HG03354 (cell line): Measurements from ENCODE around the gene ATE1.
"Not testable (repeated sequence)": the region's sequence is repeated elsewhere in the genome, so short reads cannot be mapped to it uniquely, and the experiment has no call there.

Experiments
- ATAC-seq: cut with Tn5 transposase; IDR thresholded peaks from one replicate; pipeline ENCODE4 v1.9.1; 2021; ENCODE audit warnings: mild to moderate bottlenecking; ENCODE audit not compliant: unreplicated experiment, poor library complexity, severe bottlenecking

Gene ATE1

DNA sequence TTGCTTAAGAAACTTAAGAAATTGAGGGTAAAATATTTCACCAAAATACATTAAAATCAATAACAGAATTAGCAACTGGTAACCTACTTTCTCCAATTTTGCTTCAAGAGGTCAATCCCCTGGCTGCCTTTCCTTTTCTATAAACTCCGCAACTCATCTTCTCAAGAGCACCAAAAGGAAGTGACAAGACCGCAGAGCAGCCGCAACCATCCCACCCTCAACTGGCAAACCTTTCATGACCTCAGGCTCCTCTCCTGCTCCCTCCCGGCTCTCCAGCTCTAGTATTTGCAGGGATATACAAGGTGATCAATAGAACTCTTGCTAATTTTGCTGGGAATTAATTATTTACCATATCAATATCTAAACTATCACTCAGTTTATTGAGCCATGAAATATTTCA, 88.9 kb downstream of the ATE1 start:
- no peak for ATAC-seq

DNA sequence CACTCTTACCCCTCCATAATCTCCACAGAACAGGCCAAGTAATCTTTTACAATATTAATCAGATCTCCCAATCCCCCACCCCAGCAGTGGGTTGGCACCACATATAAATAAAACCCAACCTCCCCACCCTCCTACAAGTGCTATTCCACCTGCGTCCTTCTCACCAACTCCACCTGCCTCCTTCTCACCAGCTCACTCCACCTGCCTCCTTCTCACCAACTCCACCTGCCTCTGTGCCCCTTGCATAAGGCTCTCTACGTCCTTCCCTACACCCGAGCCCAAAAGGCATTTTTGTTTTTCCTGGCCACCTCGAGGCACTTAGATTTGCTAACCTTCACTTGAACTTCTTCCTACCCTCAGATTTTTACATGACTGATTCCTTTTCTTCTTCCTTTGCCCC, 89.7 kb downstream of the ATE1 start:
- ATAC-seq: no peak

DNA sequence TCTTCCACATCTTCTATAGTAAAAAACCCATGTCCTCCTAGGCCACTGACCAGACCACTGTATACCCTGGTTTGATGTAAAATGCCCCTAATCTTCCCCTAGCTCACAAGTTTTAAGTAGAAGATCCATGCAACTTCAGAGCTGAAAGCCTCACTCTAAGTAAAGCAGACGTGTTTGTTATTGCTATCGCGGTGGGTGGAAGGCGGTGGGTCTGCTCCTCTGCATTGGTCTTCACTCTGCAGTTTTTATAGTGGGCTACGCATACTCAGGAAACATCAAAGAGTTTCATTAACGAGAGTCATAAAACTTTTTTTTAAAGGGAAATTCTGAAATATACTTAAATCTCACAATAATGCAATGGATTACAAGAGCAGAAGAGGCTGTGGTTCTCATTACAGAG, 91.7 kb downstream of the ATE1 start:
- no peak for ATAC-seq

- ATAC-seq: no peak
These were observed 92.5 kb downstream of the ATE1 start for GRCh38 chr10:121835376-121835775.

- ATAC-seq: no peak
These were observed 93.1 kb downstream of the ATE1 start for GRCh38 chr10:121834757-121835156.

DNA sequence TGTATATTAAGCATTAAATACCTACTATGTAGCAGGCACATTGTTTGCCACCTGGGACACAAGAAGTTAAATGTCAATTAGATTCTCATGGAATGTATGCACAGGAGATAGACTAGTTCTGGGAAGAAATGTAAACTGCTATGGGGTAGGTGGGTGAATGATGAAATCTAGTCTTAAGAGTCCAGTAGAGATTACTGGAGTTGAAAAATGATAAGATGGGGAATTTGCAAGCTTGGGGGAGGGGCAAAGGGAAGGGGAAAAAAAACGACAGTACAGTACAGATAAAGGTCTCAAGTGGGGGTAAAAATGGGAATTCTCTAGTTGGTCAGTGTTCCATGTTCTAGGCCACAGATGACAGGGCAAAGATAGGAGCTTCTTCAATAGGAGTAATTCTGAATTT, 94.4 kb downstream of the ATE1 start:
- ATAC-seq: no peak

DNA sequence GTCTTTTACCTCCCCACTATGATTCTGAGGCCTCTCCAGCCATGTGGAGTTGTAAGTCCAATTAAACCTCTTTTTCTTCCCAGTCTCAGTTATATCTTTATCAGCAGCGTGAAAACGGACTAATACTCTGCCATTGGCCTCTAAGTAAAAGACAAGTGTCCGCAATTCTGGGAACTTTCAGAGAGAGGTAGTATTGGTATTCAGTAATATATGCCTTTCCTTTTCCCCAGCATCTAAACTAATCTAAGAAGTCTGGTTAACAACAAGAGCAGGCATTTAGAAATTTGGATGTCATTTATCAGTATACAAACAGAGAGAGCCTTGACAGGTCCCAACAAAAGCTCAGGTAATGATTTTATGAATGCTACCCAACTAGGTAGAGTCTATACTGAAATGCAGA, 95.2 kb downstream of the ATE1 start:
- ATAC-seq: no peak

- ATAC-seq: no peak
These were observed 96.1 kb downstream of the ATE1 start for GRCh38 chr10:121831777-121832176.

DNA sequence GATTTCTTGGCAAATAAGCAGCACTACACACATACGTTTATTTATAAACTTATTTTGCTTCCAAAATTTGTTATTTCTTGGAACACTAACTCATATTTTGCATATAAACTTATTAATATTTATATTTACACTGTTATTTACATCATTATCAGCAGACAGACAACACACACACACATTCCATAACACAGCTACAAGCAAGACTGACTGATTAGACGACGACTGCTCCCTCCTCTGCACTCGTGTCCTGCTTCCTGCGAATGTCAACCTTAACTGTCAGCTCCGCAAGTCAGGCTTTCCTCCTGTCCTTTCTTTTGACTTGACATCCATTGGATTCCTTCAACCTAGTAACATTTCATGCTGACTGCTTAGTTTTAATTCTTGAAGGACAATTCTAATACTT, 96.6 kb downstream of the ATE1 start:
- ATAC-seq: no peak

GRCh38 chr10:121830101-121830500, 97.7 kb downstream of the ATE1 start:
- ATAC-seq: no peak

DNA sequence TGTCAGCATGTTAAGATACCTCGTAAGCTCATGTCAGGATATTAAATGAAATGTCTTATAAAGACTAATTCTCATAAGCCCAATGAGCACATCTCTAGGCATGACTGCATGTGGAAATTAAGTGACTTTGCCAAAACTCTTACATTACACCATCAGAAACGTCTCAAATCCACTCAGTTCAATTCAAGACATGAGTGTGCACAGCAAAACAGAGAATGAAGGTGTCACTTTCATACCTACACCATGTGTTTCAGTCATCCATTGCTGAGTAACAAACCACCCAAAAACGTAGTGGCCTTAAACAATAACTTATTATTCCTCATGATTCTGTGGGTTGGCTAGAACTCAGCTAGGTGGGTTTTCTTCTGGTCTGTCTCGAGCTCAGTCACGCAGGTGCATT, 99.8 kb downstream of the ATE1 start:
- no peak for ATAC-seq

- not testable (repeated sequence) for ATAC-seq
These were observed 101.1 kb downstream of the ATE1 start for GRCh38 chr10:121826773-121827172.

- peak; percentile 60 for ATAC-seq
These were observed 103.8 kb downstream of the ATE1 start for GRCh38 chr10:121823993-121824463.

- no peak for ATAC-seq
These were observed 105.1 kb downstream of the ATE1 start for GRCh38 chr10:121822724-121823123.

- ATAC-seq: no peak
These were observed 105.7 kb downstream of the ATE1 start for GRCh38 chr10:121822180-121822579.

DNA sequence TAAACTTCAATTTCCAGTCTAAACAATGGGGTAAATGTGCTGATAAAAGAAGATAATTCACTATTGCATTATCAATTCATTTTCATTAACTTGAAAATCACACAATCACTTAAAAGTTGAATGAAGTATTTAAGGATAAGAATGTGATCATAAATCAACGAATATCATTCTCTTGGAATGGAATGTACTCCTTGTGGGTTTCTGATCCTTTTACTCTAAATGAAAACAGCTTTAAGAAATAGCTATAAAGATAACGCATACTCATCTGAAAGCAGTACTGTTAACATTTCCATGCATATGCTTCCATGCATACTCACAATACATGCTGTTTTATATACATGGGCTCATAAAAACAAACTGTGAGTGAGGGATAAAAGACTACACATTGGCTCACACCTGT, 108.8 kb downstream of the ATE1 start:
- no peak for ATAC-seq

DNA sequence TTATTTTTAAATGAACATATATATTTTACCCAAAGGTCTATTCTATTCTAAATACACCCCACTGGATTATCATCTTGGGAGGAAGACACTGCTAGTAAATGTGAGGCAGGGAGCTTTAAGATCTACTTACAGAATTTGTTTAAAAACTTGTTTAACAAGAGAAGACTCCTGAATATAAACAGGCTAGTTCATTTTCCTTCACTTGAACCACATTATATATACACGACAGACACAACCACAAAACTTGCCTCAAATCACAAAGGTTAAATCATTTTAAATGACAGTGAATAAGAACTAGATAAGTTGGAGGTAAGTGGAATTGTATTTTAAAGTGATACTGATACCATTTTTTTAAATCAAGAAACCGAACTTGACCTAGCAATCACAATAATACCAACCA, 109.2 kb downstream of the ATE1 start:
- ATAC-seq: no peak

DNA sequence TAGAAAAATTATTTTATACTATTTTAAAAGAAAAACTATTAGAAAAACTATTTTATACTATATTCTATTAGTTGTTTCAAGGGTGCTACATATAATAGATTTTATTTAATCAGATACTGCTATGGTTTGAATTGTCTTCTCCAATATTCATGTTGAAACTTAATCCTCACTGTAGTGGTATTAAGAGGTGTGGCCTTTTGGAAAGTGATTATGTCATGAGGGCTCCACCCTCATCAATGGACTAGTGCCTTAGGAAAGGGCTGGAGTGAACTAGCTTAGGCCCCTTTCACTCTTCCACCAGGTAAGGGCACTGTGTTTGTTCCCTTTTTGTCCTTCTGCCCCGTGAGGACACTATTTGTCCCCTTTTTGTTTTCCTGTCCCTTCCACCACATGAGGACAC, 111.6 kb downstream of the ATE1 start:
- ATAC-seq: no peak

DNA sequence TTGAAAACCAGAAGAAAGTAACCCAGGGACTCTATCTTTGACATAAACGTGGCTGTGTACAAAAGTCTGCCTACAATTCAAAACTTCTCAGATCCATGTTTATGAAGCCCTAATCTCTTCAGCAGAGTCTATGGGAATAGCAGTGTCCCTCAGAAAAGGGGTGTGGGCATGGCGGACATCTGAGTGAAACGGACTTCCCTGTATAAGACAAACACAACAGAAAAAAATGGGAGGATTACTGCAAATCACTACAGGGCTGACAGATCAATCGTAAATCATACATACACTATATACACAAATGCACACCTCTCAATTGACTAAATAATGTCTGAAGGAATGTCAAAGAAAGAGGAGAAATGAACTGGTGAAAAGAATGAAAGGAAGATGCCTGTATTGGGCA, 114.0 kb downstream of the ATE1 start:
- no peak for ATAC-seq

- ATAC-seq: no peak
These were observed 114.5 kb downstream of the ATE1 start for GRCh38 chr10:121813211-121813815.

GRCh38 chr10:121812031-121812430, 115.8 kb downstream of the ATE1 start:
- no peak for ATAC-seq

DNA sequence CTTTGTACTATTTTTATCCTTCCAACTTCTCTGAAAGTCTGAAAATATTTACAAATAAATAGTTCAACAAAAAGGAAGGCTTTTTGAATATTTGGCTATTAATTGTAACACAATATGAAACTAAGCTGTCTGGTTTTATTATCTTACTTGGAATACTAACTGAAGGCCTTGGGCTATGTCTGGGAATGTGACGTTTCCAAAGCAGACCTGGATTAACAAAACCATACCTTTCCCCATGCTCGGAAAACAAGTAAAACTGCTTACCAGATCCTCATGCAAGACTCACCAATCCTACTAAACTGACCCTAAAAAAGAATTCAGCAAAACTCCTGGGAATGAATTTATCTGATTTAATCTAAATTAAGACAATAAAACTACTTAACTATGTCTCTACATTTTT, 116.4 kb downstream of the ATE1 start:
- ATAC-seq: no peak
